BJ (cell line): ENCODE measurements around the gene OR2T6. TPM values are rescaled to one million over a fixed set of nuclear protein-coding genes. Genes with fewer than 3 reads are reported as not detected.
"Not testable (repeated sequence)": the region's sequence is repeated elsewhere in the genome, so short reads cannot be mapped to it uniquely, and the experiment has no call there.

Experiments used
- CTCF ChIA-PET: fragments of 350-600 bp; formaldehyde crosslinking; extraction: SDS; loops from one replicate; lab custom pipeline; 2021; ENCODE audit warnings: antibody characterized with exemption, inconsistent platforms; lab: Yijun Ruan, JAX
- POLR2A ChIA-PET: fragments of 300-600 bp; sonication (Branson Sonifier 250); formaldehyde crosslinking; extraction: SDS; loops from one replicate; lab custom pipeline; 2021; ENCODE audit warnings: antibody characterized with exemption; lab: Charles Lee
- DNase-seq: peaks from one replicate; pipeline ENCODE4 v3.0.0-alpha.2; 2011; ENCODE audit warnings: low read depth
- H3K27me3 ChIP-seq: 2 replicates; pipeline ENCODE4 v1.6.0; 2011; ENCODE audit warnings: low read length; ENCODE audit not compliant: control insufficient read depth, insufficient read depth
- H3K36me3 ChIP-seq: 2 replicates; pipeline ENCODE4 v1.5.1; 2011; ENCODE audit warnings: low read length; ENCODE audit not compliant: control insufficient read depth, insufficient read depth
- H3K4me3 ChIP-seq: 2 replicates; pipeline ENCODE4 v1.5.1; 2011; ENCODE audit warnings: low read depth, mild to moderate bottlenecking, control low read depth, low read length
- polyA plus RNA-seq: library from polyadenylated mRNA; depleted of rRNA; stranded (reverse); fragments of >200 nt; gene quantifications from 2 replicates; pipeline ENCODE4 v1.2.3, GENCODE V29; 2011; rRNA removed

OR2T6 gene
- polyA plus RNA-seq, 1 experiment = not detected

DNA sequence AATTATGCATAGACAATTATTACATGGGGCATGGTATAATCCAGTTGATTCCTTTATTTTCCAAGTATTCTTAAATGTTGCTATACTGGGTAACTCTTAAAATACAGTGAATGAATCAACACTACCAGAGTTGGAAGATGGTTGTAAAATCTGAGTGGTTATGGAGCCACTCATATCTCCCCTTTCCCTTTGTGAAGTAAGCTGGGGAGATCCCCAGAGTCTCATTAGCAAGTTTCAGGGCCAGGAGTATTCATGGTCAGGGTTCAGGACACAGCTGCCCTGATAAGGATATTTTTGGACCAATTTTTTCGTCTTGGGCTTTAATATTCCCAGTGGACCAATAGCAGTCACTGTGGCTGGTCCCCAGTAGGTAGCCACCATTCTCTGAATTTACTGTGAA lies 63.1 kb downstream of the OR2T6 start:
- H3K36me3 ChIP-seq, CTCF ChIA-PET, H3K4me3 ChIP-seq, H3K27me3 ChIP-seq, POLR2A ChIA-PET, DNase-seq: not testable (repeated sequence)

DNA sequence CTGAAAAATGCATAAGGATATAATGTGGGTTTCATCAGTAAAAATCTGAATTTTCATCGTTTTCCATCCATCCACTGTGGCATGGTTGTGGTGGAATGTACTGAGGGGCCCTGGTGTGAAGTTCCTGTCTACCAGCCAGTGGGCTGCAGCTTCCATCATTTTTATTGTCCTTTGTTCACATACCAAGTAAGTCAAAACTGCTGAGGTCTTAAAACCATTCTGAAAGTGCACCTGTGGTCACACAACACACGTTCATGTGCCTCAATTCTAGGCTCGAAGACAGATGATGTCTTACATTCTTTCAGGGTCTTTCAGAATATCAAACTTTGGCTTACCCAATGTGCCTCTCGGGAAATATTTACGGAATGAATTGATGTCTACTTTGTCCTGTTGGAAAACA lies 63.7 kb downstream of the OR2T6 start:
- H3K4me3 ChIP-seq, CTCF ChIA-PET, H3K36me3 ChIP-seq, DNase-seq, POLR2A ChIA-PET, H3K27me3 ChIP-seq: not testable (repeated sequence)

Other genes starting within 250 kb of the OR2T6 start
- not detected in 2 replicates for gene OR2M5, start 230.6 kb upstream of the OR2T6 start, polyA plus RNA-seq
- not detected in 2 replicates for gene OR2M2, start 200.9 kb upstream of the OR2T6 start, polyA plus RNA-seq
- not detected in 2 replicates for gene OR2M3, start 178.5 kb upstream of the OR2T6 start, polyA plus RNA-seq
- not detected in 2 replicates for gene OR2M4, start 144.3 kb upstream of the OR2T6 start, polyA plus RNA-seq
- gene OR2T33, start 97.8 kb upstream of the OR2T6 start, polyA plus RNA-seq = not detected in 2 replicates
- gene OR2T12, start 72.3 kb upstream of the OR2T6 start, polyA plus RNA-seq = not detected in 2 replicates
- not detected in 2 replicates for gene OR2M7, start 51.2 kb upstream of the OR2T6 start, polyA plus RNA-seq
- not detected in 2 replicates for gene OR14C36, start 27.0 kb upstream of the OR2T6 start, polyA plus RNA-seq
- not detected in 2 replicates for gene OR2T4, start 14.1 kb upstream of the OR2T6 start, polyA plus RNA-seq
- gene OR2T1, start 27.3 kb downstream of the OR2T6 start, polyA plus RNA-seq = not detected in 2 replicates
- not detected in 2 replicates for gene OR2T2, start 69.9 kb downstream of the OR2T6 start, polyA plus RNA-seq
- not detected in 2 replicates for gene OR2T3, start 97.6 kb downstream of the OR2T6 start, polyA plus RNA-seq
- not detected in 2 replicates for gene OR2T5, start 112.8 kb downstream of the OR2T6 start, polyA plus RNA-seq
- not detected in 2 replicates for gene OR2G6, start 132.3 kb downstream of the OR2T6 start, polyA plus RNA-seq
- gene OR2T29, start 187.0 kb downstream of the OR2T6 start, polyA plus RNA-seq = not detected in 2 replicates
- not detected in 2 replicates for gene OR2T34, start 199.0 kb downstream of the OR2T6 start, polyA plus RNA-seq
- gene OR2T10, start 222.0 kb downstream of the OR2T6 start, polyA plus RNA-seq = not detected in 2 replicates